ENCODE data around the gene EXOC4. TPM values are rescaled to one million over a fixed set of nuclear protein-coding genes. Genes with fewer than 3 reads are reported as not detected.
"Not testable (repeated sequence)": the region's sequence is repeated elsewhere in the genome, so short reads cannot be mapped to it uniquely, and the experiment has no call there.

Gene EXOC4
- total RNA-seq, 1 experiment from 2014 or later, result 62.4 TPM

GRCh38 chr7:133871757-133872156, 618.9 kb downstream of the EXOC4 start:
- H3K27me3 ChIP-seq, result no peaks in the 10 kb centered on the region
- no peak overlapping the region for H3K4me3 ChIP-seq
- H3K36me3 ChIP-seq, result no peaks in the 10 kb centered on the region
- H3K27ac ChIP-seq, result no peak overlapping the region
- no peak for DNase-seq
- H3K9me3 ChIP-seq (replicated peaks), result no peaks in the 10 kb centered on the region
- H3K4me1 ChIP-seq, result no peaks in the 10 kb centered on the region

GRCh38 chr7:133873187-133873586, 620.3 kb downstream of the EXOC4 start:
- Histone ChIP-seq H3K27ac (no peak overlapping the region), H3K36me3 (no peaks in the 10 kb centered on the region), H3K4me1 (no peaks in the 10 kb centered on the region), H3K9me3 (replicated peaks) (no peaks in the 10 kb centered on the region), H3K27me3 (no peaks in the 10 kb centered on the region), H3K4me3 (no peak overlapping the region)
- DNase-seq, result no peak

- no peak for DNase-seq
- H3K36me3 ChIP-seq, result no peaks in the 10 kb centered on the region
- H3K27me3 ChIP-seq, result no peaks in the 10 kb centered on the region
- no peak overlapping the region for H3K4me3 ChIP-seq
- H3K9me3 ChIP-seq (replicated peaks), result no peaks in the 10 kb centered on the region
- H3K4me1 ChIP-seq, result no peaks in the 10 kb centered on the region
- no peak overlapping the region for H3K27ac ChIP-seq
Measured at GRCh38 chr7:133873631-133874030, 620.8 kb downstream of the EXOC4 start.

GRCh38 chr7:133883591-133883990, 630.7 kb downstream of the EXOC4 start:
- H3K36me3 ChIP-seq, result no peaks in the 10 kb centered on the region
- H3K27me3 ChIP-seq, result no peaks in the 10 kb centered on the region
- no peak overlapping the region for H3K27ac ChIP-seq
- H3K4me3 ChIP-seq, result no peak overlapping the region
- no peaks in the 10 kb centered on the region for H3K9me3 ChIP-seq (replicated peaks)
- no peak for DNase-seq
- H3K4me1 ChIP-seq, result no peaks in the 10 kb centered on the region

DNA sequence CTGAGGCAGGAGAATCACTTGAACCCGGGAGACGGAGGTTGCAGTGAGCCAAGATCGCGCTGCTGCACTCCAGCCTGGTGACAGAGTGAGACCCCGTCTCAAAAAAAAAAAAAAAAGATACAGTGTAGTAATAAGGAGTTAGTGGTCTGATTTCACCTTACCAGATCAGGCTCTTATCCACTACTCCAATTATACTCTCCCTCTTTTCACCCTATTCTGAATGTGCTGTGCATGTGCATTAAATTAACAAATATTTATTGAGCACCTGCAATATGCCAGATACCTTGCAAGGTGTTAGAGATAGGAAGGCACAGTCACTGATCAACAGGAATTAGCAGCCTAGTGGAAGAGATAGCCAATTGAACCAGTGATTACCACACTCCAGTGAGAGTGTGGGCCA, 632.3 kb downstream of the EXOC4 start:
- Histone ChIP-seq H3K27me3 (no peaks in the 10 kb centered on the region), H3K36me3 (no peaks in the 10 kb centered on the region), H3K4me3 (no peak overlapping the region), H3K4me1 (no peaks in the 10 kb centered on the region), H3K9me3 (replicated peaks) (no peaks in the 10 kb centered on the region), H3K27ac (no peak overlapping the region)
- DNase-seq, result no peak

- Histone ChIP-seq H3K4me3 (no peak overlapping the region), H3K27me3 (no peaks in the 10 kb centered on the region), H3K4me1 (no peaks in the 10 kb centered on the region), H3K27ac (no peak overlapping the region), H3K36me3 (no peaks in the 10 kb centered on the region), H3K9me3 (replicated peaks) (no peaks in the 10 kb centered on the region)
- no peak for DNase-seq
Measured at GRCh38 chr7:133886086-133886485, 633.2 kb downstream of the EXOC4 start.

DNA sequence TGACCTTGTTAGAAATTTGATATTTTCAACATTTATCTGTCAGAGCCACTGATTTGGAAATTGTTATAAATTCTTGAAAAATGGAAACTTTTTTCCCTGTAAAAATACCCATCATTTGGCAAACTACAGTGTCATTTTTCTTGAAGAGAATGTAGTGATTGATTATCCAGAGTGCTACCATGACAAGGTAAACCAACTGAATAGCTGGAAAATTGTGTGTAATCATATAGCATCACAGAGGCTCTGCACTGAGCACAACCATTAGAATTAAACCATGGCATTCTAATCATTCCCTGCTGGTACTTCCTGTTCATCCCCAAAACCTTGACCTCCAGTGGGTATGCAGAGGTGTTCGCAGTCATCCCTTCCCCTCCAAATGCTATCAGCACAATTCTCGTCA, 633.9 kb downstream of the EXOC4 start:
- H3K4me1 ChIP-seq, result no peaks in the 10 kb centered on the region
- H3K27me3 ChIP-seq, result no peaks in the 10 kb centered on the region
- H3K4me3 ChIP-seq, result no peak overlapping the region
- no peaks in the 10 kb centered on the region for H3K9me3 ChIP-seq (replicated peaks)
- DNase-seq, result no peak
- no peaks in the 10 kb centered on the region for H3K36me3 ChIP-seq
- H3K27ac ChIP-seq, result no peak overlapping the region

DNA sequence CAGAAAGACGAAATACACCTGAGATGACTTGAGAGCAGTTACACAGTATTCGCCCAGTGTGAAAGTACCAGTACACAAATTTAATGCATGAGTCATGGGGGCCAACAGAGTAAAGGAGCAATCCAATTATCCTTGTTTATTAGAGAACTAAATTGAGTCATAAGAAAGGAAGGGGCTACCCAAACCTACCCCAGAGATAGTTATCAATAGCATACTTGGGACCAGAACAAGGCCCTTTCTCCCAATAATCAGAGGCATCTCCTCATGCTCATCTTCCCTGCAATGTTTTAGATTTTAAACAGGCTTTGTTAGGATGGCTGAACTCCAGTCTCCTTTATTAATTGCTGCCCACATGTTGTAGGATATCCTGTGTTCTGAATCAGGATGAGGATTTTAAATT, 634.6 kb downstream of the EXOC4 start:
- no peak for DNase-seq
- Histone ChIP-seq H3K36me3 (no peaks in the 10 kb centered on the region), H3K27me3 (no peaks in the 10 kb centered on the region), H3K27ac (no peak overlapping the region), H3K4me1 (no peaks in the 10 kb centered on the region), H3K9me3 (replicated peaks) (no peaks in the 10 kb centered on the region), H3K4me3 (no peak overlapping the region)

GRCh38 chr7:133888061-133888930, 635.4 kb downstream of the EXOC4 start:
- H3K36me3 ChIP-seq, result no peaks in the 10 kb centered on the region
- no peaks in the 10 kb centered on the region for H3K4me1 ChIP-seq
- H3K9me3 ChIP-seq (replicated peaks), result no peaks in the 10 kb centered on the region
- no peak for DNase-seq
- no peak overlapping the region for H3K4me3 ChIP-seq
- H3K27me3 ChIP-seq, result no peaks in the 10 kb centered on the region
- H3K27ac ChIP-seq, result no peak overlapping the region

DNA sequence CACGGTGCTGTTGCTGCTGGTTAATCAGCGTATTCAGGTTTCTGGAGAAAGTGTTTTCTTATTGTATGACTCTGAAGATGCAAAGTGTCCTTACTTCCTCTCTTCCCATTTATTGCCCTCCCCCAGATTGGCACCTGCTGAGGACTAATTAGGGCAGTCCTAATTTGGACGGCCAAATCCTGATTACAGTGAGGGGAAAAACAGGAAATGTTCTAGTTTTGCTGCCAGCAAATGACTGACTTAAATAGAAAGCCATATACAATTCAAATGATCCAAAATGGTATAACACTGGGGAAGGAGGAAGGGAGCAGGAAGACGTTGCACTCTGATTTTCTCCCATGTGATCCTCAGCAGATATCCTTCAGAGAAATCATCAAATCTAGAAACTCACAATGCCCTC, 651.9 kb downstream of the EXOC4 start:
- Histone ChIP-seq H3K9me3 (replicated peaks) (no peaks in the 10 kb centered on the region), H3K27ac (no peak overlapping the region), H3K4me1 (no peaks in the 10 kb centered on the region), H3K4me3 (no peak overlapping the region), H3K36me3 (no peaks in the 10 kb centered on the region; the same call in 1 of the 2 replicates), H3K27me3 (no peaks in the 10 kb centered on the region)
- DNase-seq, result no peak

GRCh38 chr7:133906553-133906952, 653.7 kb downstream of the EXOC4 start:
- H3K9me3 ChIP-seq (replicated peaks); H3K4me3 ChIP-seq; H3K36me3 ChIP-seq; DNase-seq; H3K27ac ChIP-seq; H3K4me1 ChIP-seq; H3K27me3 ChIP-seq: not testable (repeated sequence)

DNA sequence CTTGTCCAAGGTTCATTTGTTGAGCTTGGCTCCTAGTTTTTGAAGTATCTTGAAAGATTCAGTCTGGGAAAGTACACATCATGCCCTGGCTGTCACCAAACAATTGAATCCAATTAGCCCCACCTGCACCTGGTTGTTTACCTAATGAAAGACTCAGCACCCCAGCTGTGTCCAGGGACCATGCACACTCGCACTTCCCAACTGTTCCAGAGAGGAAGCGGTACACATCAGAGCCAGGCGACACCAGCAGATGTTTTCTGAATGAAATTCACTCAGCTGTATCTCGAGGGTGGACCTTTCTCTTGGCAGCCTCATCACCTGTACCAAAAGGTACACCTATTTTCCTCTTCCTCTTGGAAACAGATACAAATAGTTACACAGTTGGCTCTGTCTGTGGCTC, 657.9 kb downstream of the EXOC4 start:
- no peaks in the 10 kb centered on the region for H3K36me3 ChIP-seq
- H3K4me1 ChIP-seq, result no peaks in the 10 kb centered on the region
- no peak for DNase-seq
- no peaks in the 10 kb centered on the region for H3K27me3 ChIP-seq
- H3K9me3 ChIP-seq (replicated peaks), result no peaks in the 10 kb centered on the region; the same call in none of the 2 replicates
- H3K4me3 ChIP-seq, result no peak overlapping the region
- no peak overlapping the region for H3K27ac ChIP-seq

- H3K36me3 ChIP-seq, result no peaks in the 10 kb centered on the region
- no peak overlapping the region for H3K27ac ChIP-seq
- H3K4me1 ChIP-seq, result no peaks in the 10 kb centered on the region
- H3K4me3 ChIP-seq, result no peak overlapping the region
- DNase-seq, result no peak
- H3K9me3 ChIP-seq (replicated peaks), result no peaks in the 10 kb centered on the region; the same call in none of the 2 replicates
- no peaks in the 10 kb centered on the region for H3K27me3 ChIP-seq
Measured at GRCh38 chr7:133911724-133912123, 658.8 kb downstream of the EXOC4 start.

GRCh38 chr7:133912916-133913697, 660.2 kb downstream of the EXOC4 start:
- Histone ChIP-seq H3K4me1 (no peaks in the 10 kb centered on the region), H3K36me3 (no peaks in the 10 kb centered on the region), H3K27ac (no peak overlapping the region), H3K9me3 (replicated peaks) (no peaks in the 10 kb centered on the region; the same call in none of the 2 replicates), H3K27me3 (no peaks in the 10 kb centered on the region), H3K4me3 (no peak overlapping the region)
- no peak for DNase-seq

DNA sequence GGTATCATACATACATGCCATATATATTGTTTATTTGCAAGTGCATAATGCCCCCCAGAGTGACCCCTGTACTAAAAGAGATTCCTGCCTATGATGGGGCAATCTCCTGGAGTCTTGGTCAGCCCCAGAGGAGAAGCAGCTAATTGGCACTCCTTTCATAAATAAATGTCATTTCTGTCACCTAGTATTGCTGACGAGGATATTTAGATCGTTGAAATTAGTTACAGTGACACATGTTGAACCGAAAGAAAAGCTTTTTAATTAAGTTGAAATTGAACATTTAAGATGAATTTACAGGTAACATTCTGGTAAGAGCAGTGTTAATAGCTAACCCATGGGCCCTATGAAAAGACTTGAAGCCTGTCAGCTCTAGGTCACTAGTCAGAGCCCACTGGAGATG, 663.7 kb downstream of the EXOC4 start:
- no peaks in the 10 kb centered on the region for H3K27me3 ChIP-seq
- H3K9me3 ChIP-seq (replicated peaks), result no peaks in the 10 kb centered on the region; the same call in none of the 2 replicates
- DNase-seq, result no peak
- H3K27ac ChIP-seq, result no peak overlapping the region
- H3K36me3 ChIP-seq, result no peaks in the 10 kb centered on the region
- no peaks in the 10 kb centered on the region for H3K4me1 ChIP-seq
- no peak overlapping the region for H3K4me3 ChIP-seq

Data from SJCRH30 (cell line).